PC-9 (cell line): ENCODE data around the gene TLR2. TPM values are rescaled to one million over a fixed set of nuclear protein-coding genes. Genes with fewer than 3 reads are reported as not detected.

Experiments
- BruUV-seq: library from RNA; stranded (reverse); fragments of 400-500 nt; replicated peaks from 2 replicates; lab custom pipeline; 2021; lab: Mats Ljungman, UMichigan
- CTCF ChIA-PET: fragments of 300-600 bp; sonication (Branson Sonifier 250); formaldehyde crosslinking; loops from one replicate; lab custom pipeline; 2022; ENCODE audit warnings: antibody characterized with exemption; lab: Charles Lee
- POLR2A ChIA-PET: fragments of 300-600 bp; sonication (Branson Sonifier 250); formaldehyde crosslinking; loops from one replicate; lab custom pipeline; 2022; ENCODE audit warnings: antibody characterized with exemption; ENCODE audit not compliant: unreplicated experiment; lab: Charles Lee
- DNase-seq, 2 experiments: peaks; one replicate each; pipeline versions ENCODE4 v3.0.0 to v3.0.0-alpha.2; 2015 to 2022; ENCODE audit warnings: mixed read lengths in 1 of 2
- H2AFZ ChIP-seq: fragments of 200-600 bp; sonication (generic); 2 replicates; pipeline ENCODE4 v1.8.1; 2017; ENCODE audit warnings: antibody characterized with exemption
- H3F3A ChIP-seq: fragments of 200-600 bp; sonication (generic); 2 replicates; pipeline ENCODE4 v1.8.1; 2017; ENCODE audit warnings: antibody characterized with exemption, mild to moderate bottlenecking, low read depth; ENCODE audit not compliant: insufficient read depth
- H3K27ac ChIP-seq: fragments of 200-600 bp; sonication (generic); 2 replicates; pipeline ENCODE4 v1.6.1; 2016; ENCODE audit warnings: mixed run types
- H3K27me3 ChIP-seq: fragments of 200-600 bp; sonication (generic); 2 replicates; pipeline ENCODE4 v1.6.1; 2016; ENCODE audit warnings: low read depth, mixed run types; ENCODE audit not compliant: insufficient read depth
- H3K36me3 ChIP-seq: fragments of 200-600 bp; sonication (generic); 2 replicates; pipeline ENCODE4 v1.6.1; 2016; ENCODE audit warnings: low read depth, mixed run types
- H3K4me1 ChIP-seq: fragments of 200-600 bp; sonication (generic); replicated peaks from 2 replicates; pipeline ENCODE4 v1.6.1; 2016; ENCODE audit warnings: mixed run types; ENCODE audit not compliant: insufficient read depth
- H3K4me2 ChIP-seq: fragments of 200-600 bp; sonication (generic); 2 replicates; pipeline ENCODE4 v1.6.1; 2017; ENCODE audit warnings: mixed run types
- H3K4me3 ChIP-seq: fragments of 200-600 bp; sonication (generic); 2 replicates; pipeline ENCODE4 v1.6.1; 2016; ENCODE audit warnings: mixed run types
- H3K79me2 ChIP-seq: fragments of 200-600 bp; sonication (generic); 2 replicates; pipeline ENCODE4 v1.6.1; 2017; ENCODE audit warnings: low read depth, mixed run types
- H3K9me2 ChIP-seq: fragments of 200-600 bp; sonication (generic); 2 replicates; pipeline ENCODE4 v1.8.1; 2017; ENCODE audit warnings: mild to moderate bottlenecking; ENCODE audit not compliant: insufficient read depth
- H3K9me3 ChIP-seq: fragments of 200-600 bp; sonication (generic); 2 replicates; pipeline ENCODE4 v1.8.1; 2016; ENCODE audit warnings: low read depth; ENCODE audit not compliant: insufficient read depth
- H4K20me1 ChIP-seq: fragments of 200-600 bp; sonication (generic); 2 replicates; pipeline ENCODE4 v1.8.1; 2017; ENCODE audit not compliant: insufficient read depth
- EZH2 ChIP-seq: fragments of 200-600 bp; sonication (generic); IDR thresholded peaks from 2 replicates; pipeline ENCODE4 v1.8.0; 2017; ENCODE audit warnings: antibody characterized with exemption, low read depth
- intact Hi-C: fragments of 100-400 bp; cut with micrococcal nuclease; formaldehyde crosslinking; loops from one replicate; pipeline ENCODE4 v1.10.0; 2022; ENCODE audit not compliant: unreplicated experiment
- total RNA-seq: library from RNA; stranded (reverse); gene quantifications from 2 replicates; pipeline ENCODE4 v1.2.3, GENCODE V29; 2021
- TF ChIP-seq, protein P1 (sequence below): fragments of 200-600 bp; sonication (generic); conservative IDR thresholded peaks from 2 replicates; pipeline ENCODE4 v1.6.1; 2017; ENCODE audit warnings: mixed run types, antibody characterized with exemption, mild to moderate bottlenecking, moderate library complexity

The TLR2 gene
- total RNA-seq, 1 experiment from 2014 or later, result 1.1 TPM

DNA sequence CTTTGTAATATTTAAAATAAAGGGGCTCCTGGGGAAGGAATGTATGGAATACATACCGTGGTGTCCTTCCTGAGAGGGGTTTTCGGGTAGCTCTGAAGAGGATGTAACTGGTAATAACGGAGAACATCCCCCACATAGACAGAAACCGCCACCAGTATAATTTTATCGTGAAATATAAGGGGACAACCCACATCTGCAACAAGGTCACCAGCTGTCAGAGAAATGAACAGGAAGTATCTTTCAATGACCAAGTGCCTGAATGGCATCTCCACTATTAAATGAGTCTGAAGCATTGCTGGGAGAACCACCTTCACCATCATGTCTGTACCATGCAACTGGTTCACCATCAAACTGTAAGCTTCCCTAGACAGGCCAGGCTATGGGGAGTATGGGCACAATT, 44.1 kb downstream of the TLR2 start:
- no peaks in the 10 kb centered on the region for H3K79me2 ChIP-seq
- no peak overlapping the region for H3K4me3 ChIP-seq
- H3K36me3 ChIP-seq, result no peaks in the 10 kb centered on the region
- no peaks in the 10 kb centered on the region for H3K4me1 ChIP-seq
- no TSS peak for BruUV-seq
- ChIA-PET POLR2A (no interaction called here), CTCF (no interaction called here)
- H3F3A ChIP-seq, result no peaks in the 10 kb centered on the region
- H2AFZ ChIP-seq, result no peak overlapping the region
- H3K27ac ChIP-seq, result no peak overlapping the region
- no peaks in the 10 kb centered on the region for H3K27me3 ChIP-seq
- no peaks in the 10 kb centered on the region for H3K9me3 ChIP-seq
- no peak for DNase-seq
- no peak overlapping the region for H3K4me2 ChIP-seq
- no peaks in the 10 kb centered on the region for H3K9me2 ChIP-seq
- TF ChIP-seq EZH2, result no peak
- H4K20me1 ChIP-seq, result no peaks in the 10 kb centered on the region
- intact Hi-C loops, result no loop called here

DNA sequence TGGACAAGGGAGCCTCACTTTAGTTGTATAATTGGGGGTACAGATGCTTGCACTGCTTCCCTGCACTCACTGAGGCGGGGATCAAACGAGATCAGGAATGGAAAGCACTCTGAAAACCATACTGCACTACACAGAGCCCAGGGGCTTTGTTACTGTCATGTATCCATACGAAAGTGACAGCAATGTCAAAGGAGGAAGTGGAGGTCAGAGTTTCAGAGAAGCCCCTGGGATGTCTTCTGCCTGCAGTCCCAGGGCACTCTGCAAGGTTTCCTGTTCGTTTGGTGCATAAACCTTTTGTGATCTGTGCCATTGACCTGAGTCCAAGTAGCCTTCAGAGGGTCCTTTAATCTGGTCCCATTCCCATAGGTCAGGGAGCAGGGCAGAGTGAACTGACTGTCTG, 44.6 kb downstream of the TLR2 start:
- no TSS peak for BruUV-seq
- ChIA-PET POLR2A (no interaction called here), CTCF (no interaction called here)
- Histone ChIP-seq H3F3A (no peaks in the 10 kb centered on the region), H3K9me2 (no peaks in the 10 kb centered on the region), H3K79me2 (no peaks in the 10 kb centered on the region), H3K4me2 (no peak overlapping the region), H3K36me3 (no peaks in the 10 kb centered on the region), H3K9me3 (no peaks in the 10 kb centered on the region), H3K4me1 (no peaks in the 10 kb centered on the region), H3K27ac (no peak overlapping the region), H4K20me1 (no peaks in the 10 kb centered on the region), H3K4me3 (no peak overlapping the region), H3K27me3 (no peaks in the 10 kb centered on the region), H2AFZ (no peak overlapping the region)
- no peak for TF ChIP-seq EZH2
- TF ChIP-seq, protein P1, sequence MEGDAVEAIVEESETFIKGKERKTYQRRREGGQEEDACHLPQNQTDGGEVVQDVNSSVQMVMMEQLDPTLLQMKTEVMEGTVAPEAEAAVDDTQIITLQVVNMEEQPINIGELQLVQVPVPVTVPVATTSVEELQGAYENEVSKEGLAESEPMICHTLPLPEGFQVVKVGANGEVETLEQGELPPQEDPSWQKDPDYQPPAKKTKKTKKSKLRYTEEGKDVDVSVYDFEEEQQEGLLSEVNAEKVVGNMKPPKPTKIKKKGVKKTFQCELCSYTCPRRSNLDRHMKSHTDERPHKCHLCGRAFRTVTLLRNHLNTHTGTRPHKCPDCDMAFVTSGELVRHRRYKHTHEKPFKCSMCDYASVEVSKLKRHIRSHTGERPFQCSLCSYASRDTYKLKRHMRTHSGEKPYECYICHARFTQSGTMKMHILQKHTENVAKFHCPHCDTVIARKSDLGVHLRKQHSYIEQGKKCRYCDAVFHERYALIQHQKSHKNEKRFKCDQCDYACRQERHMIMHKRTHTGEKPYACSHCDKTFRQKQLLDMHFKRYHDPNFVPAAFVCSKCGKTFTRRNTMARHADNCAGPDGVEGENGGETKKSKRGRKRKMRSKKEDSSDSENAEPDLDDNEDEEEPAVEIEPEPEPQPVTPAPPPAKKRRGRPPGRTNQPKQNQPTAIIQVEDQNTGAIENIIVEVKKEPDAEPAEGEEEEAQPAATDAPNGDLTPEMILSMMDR, result no peak
- no peak for DNase-seq
- intact Hi-C loops, result no loop called here

DNA sequence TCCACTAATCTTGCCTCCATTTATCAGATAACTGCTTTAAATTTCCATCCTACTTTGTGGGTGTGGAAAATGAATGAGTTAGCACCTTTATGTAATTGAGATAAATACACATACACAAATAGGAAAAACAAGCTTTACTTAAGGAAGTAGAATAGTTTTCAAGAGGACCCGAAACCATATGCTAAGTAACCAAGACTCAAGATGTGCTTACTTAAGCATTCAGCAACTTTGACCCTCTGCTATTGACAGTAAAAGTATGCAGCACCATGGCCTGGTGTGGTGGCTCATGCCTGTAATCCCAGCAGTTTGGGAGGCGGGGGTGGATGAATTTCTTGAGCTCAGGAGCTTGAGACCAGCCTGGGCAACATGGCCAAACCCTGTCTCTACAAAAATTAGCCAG, 45.8 kb downstream of the TLR2 start:
- no peaks in the 10 kb centered on the region for H3K36me3 ChIP-seq
- ChIA-PET POLR2A (no interaction called here), CTCF (no interaction called here)
- TF ChIP-seq, protein P1, result no peak
- TF ChIP-seq EZH2, result no peak
- intact Hi-C loops, result no loop called here
- no peak overlapping the region for H3K4me3 ChIP-seq
- H2AFZ ChIP-seq, result no peak overlapping the region
- no peak overlapping the region for H3K4me2 ChIP-seq
- H3K79me2 ChIP-seq, result no peaks in the 10 kb centered on the region
- H3F3A ChIP-seq, result no peaks in the 10 kb centered on the region
- no peaks in the 10 kb centered on the region for H3K4me1 ChIP-seq
- DNase-seq, result no peak
- H3K27me3 ChIP-seq, result no peaks in the 10 kb centered on the region
- H3K9me2 ChIP-seq, result no peaks in the 10 kb centered on the region
- no peaks in the 10 kb centered on the region for H3K9me3 ChIP-seq
- no TSS peak for BruUV-seq
- no peaks in the 10 kb centered on the region for H4K20me1 ChIP-seq
- H3K27ac ChIP-seq, result no peak overlapping the region

DNA sequence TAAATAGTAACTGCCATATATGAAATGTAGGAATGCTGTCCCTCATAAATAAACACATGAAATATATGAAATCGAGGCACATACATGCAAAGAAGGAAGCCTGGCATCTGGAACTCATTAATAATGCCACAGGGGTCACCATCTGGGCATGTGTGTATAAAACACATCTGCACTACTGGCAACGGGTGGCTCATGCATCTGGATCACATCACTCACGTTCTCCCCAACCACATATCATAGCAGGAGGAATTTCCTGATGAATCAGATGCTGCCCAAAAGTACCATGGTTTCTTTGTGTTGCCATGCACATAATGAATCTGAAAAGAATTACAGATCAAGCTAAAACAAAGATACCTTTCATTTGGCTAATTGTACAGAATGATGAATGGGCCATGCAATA, 47.2 kb downstream of the TLR2 start:
- Histone ChIP-seq H3K9me3 (no peaks in the 10 kb centered on the region), H2AFZ (no peak overlapping the region), H3F3A (no peaks in the 10 kb centered on the region), H3K79me2 (no peaks in the 10 kb centered on the region), H3K4me1 (no peaks in the 10 kb centered on the region), H4K20me1 (no peaks in the 10 kb centered on the region), H3K4me3 (no peak overlapping the region), H3K4me2 (no peak overlapping the region), H3K9me2 (no peaks in the 10 kb centered on the region), H3K27ac (no peak overlapping the region), H3K27me3 (no peaks in the 10 kb centered on the region), H3K36me3 (no peaks in the 10 kb centered on the region)
- POLR2A ChIA-PET, result no interaction called here
- DNase-seq, result no peak
- BruUV-seq, result no TSS peak
- intact Hi-C loops, result no loop called here
- TF ChIP-seq, protein P1, result no peak
- no peak for TF ChIP-seq EZH2
- CTCF ChIA-PET, result no interaction called here
